ENCODE measurements around the gene SPATS2L. TPM values are rescaled to one million over a fixed set of nuclear protein-coding genes. Genes with fewer than 3 reads are reported as not detected.

SPATS2L gene
- total RNA-seq, 2 donors from 2014 or later, result 40.3 to 89.9 TPM

- H3K27ac Mint-ChIP-seq, result peak overlapping the region; percentile 91
- Histone ChIP-seq H3K9me3 (ENCODE audit: control insufficient read depth, low read length) (no peaks in the 10 kb centered on the region), H3K4me3 (ENCODE audit: low read length) (no peak overlapping the region), H3K9ac (ENCODE audit: extremely low read depth, low read length, poor library complexity, severe bottlenecking) (no peak overlapping the region), H3K36me3 (ENCODE audit: control insufficient read depth, insufficient read depth, low read length) (peaks cover 52% of the 10 kb centered on the region), H3K27me3 (ENCODE audit: control insufficient read depth, insufficient read depth, low read length, poor library complexity, severe bottlenecking) (no peaks in the 10 kb centered on the region), H3K4me1 (ENCODE audit: control insufficient read depth, insufficient read depth, low read length) (no peaks in the 10 kb centered on the region), H3K27ac (ENCODE audit: low read depth, low read length) (peak overlapping the region; percentile 94)
- H3K9me3 Mint-ChIP-seq, result no peaks in the 10 kb centered on the region
- H3K4me1 Mint-ChIP-seq, result peaks cover 4% of the 10 kb centered on the region
- DNase-seq, result no peak
- no peak overlapping the region for H3K4me3 Mint-ChIP-seq
- 82 to 91% methylated on average over 7 to 8 of the region's 8 CpGs for WGBS, 2 experiments (ENCODE audit: insufficient coverage in 1 of 2, insufficient read length in 1 of 2)
- no peaks in the 10 kb centered on the region for H3K27me3 Mint-ChIP-seq (ENCODE audit: insufficient read depth)
- H3K36me3 Mint-ChIP-seq (ENCODE audit: low read depth), result peaks cover 43% of the 10 kb centered on the region
- TF ChIP-seq CTCF (conservative IDR thresholded peaks at IDR 0.05), result no peak
These were observed 110.4 kb downstream of the SPATS2L start for GRCh38 chr2:200416878-200417277.

GRCh38 chr2:200417366-200417765 is 110.9 kb downstream of the SPATS2L start:
- no peak for DNase-seq
- H3K4me1 ChIP-seq (ENCODE audit: control insufficient read depth, insufficient read depth, low read length), result no peaks in the 10 kb centered on the region
- peak overlapping the region; percentile 94 for H3K27ac ChIP-seq (ENCODE audit: low read depth, low read length)
- Mint-ChIP-seq H3K4me1 (no peaks in the 10 kb centered on the region), H3K36me3 (ENCODE audit: low read depth) (peaks cover 43% of the 10 kb centered on the region), H3K4me3 (no peak overlapping the region), H3K27me3 (ENCODE audit: insufficient read depth) (no peaks in the 10 kb centered on the region), H3K27ac (peak overlapping the region; percentile 91), H3K9me3 (no peaks in the 10 kb centered on the region)
- no peaks in the 10 kb centered on the region for H3K9me3 ChIP-seq (ENCODE audit: control insufficient read depth, low read length)
- H3K36me3 ChIP-seq (ENCODE audit: control insufficient read depth, insufficient read depth, low read length), result peaks cover 54% of the 10 kb centered on the region
- no peaks in the 10 kb centered on the region for H3K27me3 ChIP-seq (ENCODE audit: control insufficient read depth, insufficient read depth, low read length, poor library complexity, severe bottlenecking)
- peak; percentile 50 for TF ChIP-seq CTCF (conservative IDR thresholded peaks at IDR 0.05)
- H3K4me3 ChIP-seq (ENCODE audit: low read length), result no peak overlapping the region
- no peak overlapping the region for H3K9ac ChIP-seq (ENCODE audit: extremely low read depth, low read length, poor library complexity, severe bottlenecking)

- no peak overlapping the region for H3K27ac Mint-ChIP-seq
- 91% methylated on average over 1 of the region's 2 CpGs; no CpG with 5 or more reads in 1 of the 2 experiments for WGBS, 2 experiments (ENCODE audit: insufficient coverage in 1 of 2, insufficient read length in 1 of 2)
- no peaks in the 10 kb centered on the region for H3K9me3 Mint-ChIP-seq
- H3K4me1 Mint-ChIP-seq, result no peaks in the 10 kb centered on the region
- H3K4me3 Mint-ChIP-seq, result no peak overlapping the region
- H3K9me3 ChIP-seq (ENCODE audit: control insufficient read depth, low read length), result no peaks in the 10 kb centered on the region
- TF ChIP-seq CTCF (conservative IDR thresholded peaks at IDR 0.05), result no peak
- no peaks in the 10 kb centered on the region for H3K27me3 Mint-ChIP-seq (ENCODE audit: insufficient read depth)
- no peaks in the 10 kb centered on the region for H3K4me1 ChIP-seq (ENCODE audit: control insufficient read depth, insufficient read depth, low read length)
- H3K9ac ChIP-seq (ENCODE audit: extremely low read depth, low read length, poor library complexity, severe bottlenecking), result no peak overlapping the region
- DNase-seq, result no peak
- H3K27ac ChIP-seq (ENCODE audit: low read depth, low read length), result no peak overlapping the region
- peaks cover 52% of the 10 kb centered on the region for H3K36me3 ChIP-seq (ENCODE audit: control insufficient read depth, insufficient read depth, low read length)
- no peak overlapping the region for H3K4me3 ChIP-seq (ENCODE audit: low read length)
- no peaks in the 10 kb centered on the region for H3K27me3 ChIP-seq (ENCODE audit: control insufficient read depth, insufficient read depth, low read length, poor library complexity, severe bottlenecking)
- peaks cover 47% of the 10 kb centered on the region for H3K36me3 Mint-ChIP-seq (ENCODE audit: low read depth)
These were observed 111.9 kb downstream of the SPATS2L start for GRCh38 chr2:200418399-200418798.

Measured in endodermal cell (in vitro differentiated cells).